ENCODE measurements around the gene CLEC6A. TPM values are rescaled to one million over a fixed set of nuclear protein-coding genes. Genes with fewer than 3 reads are reported as not detected.

CLEC6A gene
- total RNA-seq, 1 experiment from 2014 or later, result not detected

- Histone ChIP-seq H3K9me3 (ENCODE audit: low read depth, low read length, poor library complexity, severe bottlenecking) (no peaks in the 10 kb centered on the region), H3K4me1 (ENCODE audit: insufficient read depth, low read length, poor library complexity, severe bottlenecking) (no peaks in the 10 kb centered on the region), H3K27ac (ENCODE audit: low read depth, low read length, poor library complexity, severe bottlenecking) (no peak overlapping the region), H3K36me3 (ENCODE audit: insufficient read depth, low read length, poor library complexity, severe bottlenecking) (no peaks in the 10 kb centered on the region), H3K4me3 (ENCODE audit: low read depth, low read length, poor library complexity, severe bottlenecking) (no peak overlapping the region), H3K27me3 (replicated peaks; ENCODE audit: insufficient read depth, low read depth, low read length, poor library complexity) (peaks cover 56% of the 10 kb centered on the region)
- DNase-seq (ENCODE audit: low spot score), result no peak
- intact Hi-C loops (cut with micrococcal nuclease; ENCODE audit: unreplicated experiment), result no loop called here
- ChIA-PET POLR2A (ENCODE audit: low non-redundant PET) (no interaction called here), CTCF (no interaction called here)
- BruUV-seq (replicated peaks), result no TSS peak
- TF ChIP-seq CTCF (conservative IDR thresholded peaks at IDR 0.05; ENCODE audit: low read depth, low read length) (no peak), EZH2 (IDR thresholded peaks at IDR 0.05; ENCODE audit: borderline replicate concordance, low read depth, low read length, poor library complexity, severe bottlenecking) (no peak)
Observed at GRCh38 chr12:8517971-8518370, 62.2 kb downstream of the CLEC6A start.

- Histone ChIP-seq H3K27me3 (replicated peaks; ENCODE audit: insufficient read depth, low read depth, low read length, poor library complexity) (peaks cover 45% of the 10 kb centered on the region), H3K4me3 (ENCODE audit: low read depth, low read length, poor library complexity, severe bottlenecking) (no peak overlapping the region), H3K27ac (ENCODE audit: low read depth, low read length, poor library complexity, severe bottlenecking) (no peak overlapping the region), H3K36me3 (ENCODE audit: insufficient read depth, low read length, poor library complexity, severe bottlenecking) (no peaks in the 10 kb centered on the region), H3K4me1 (ENCODE audit: insufficient read depth, low read length, poor library complexity, severe bottlenecking) (no peaks in the 10 kb centered on the region), H3K9me3 (ENCODE audit: low read depth, low read length, poor library complexity, severe bottlenecking) (no peaks in the 10 kb centered on the region)
- intact Hi-C loops (cut with micrococcal nuclease; ENCODE audit: unreplicated experiment), result no loop called here
- ChIA-PET POLR2A (ENCODE audit: low non-redundant PET) (no interaction called here), CTCF (no interaction called here)
- BruUV-seq (replicated peaks), result no TSS peak
- no peak for DNase-seq (ENCODE audit: low spot score)
- no peak for TF ChIP-seq EZH2 (IDR thresholded peaks at IDR 0.05; ENCODE audit: borderline replicate concordance, low read depth, low read length, poor library complexity, severe bottlenecking)
- no peak for TF ChIP-seq CTCF (conservative IDR thresholded peaks at IDR 0.05; ENCODE audit: low read depth, low read length)
Observed at GRCh38 chr12:8519171-8519570, 63.4 kb downstream of the CLEC6A start.

- POLR2A ChIA-PET (ENCODE audit: low non-redundant PET), result no interaction called here
- H3K9me3 ChIP-seq (ENCODE audit: low read depth, low read length, poor library complexity, severe bottlenecking), result no peaks in the 10 kb centered on the region
- H3K36me3 ChIP-seq (ENCODE audit: insufficient read depth, low read length, poor library complexity, severe bottlenecking), result no peaks in the 10 kb centered on the region
- H3K27ac ChIP-seq (ENCODE audit: low read depth, low read length, poor library complexity, severe bottlenecking), result no peak overlapping the region
- no peak for DNase-seq (ENCODE audit: low spot score)
- CTCF ChIA-PET, result no interaction called here
- no TSS peak for BruUV-seq (replicated peaks)
- no peak overlapping the region for H3K4me3 ChIP-seq (ENCODE audit: low read depth, low read length, poor library complexity, severe bottlenecking)
- H3K27me3 ChIP-seq (replicated peaks; ENCODE audit: insufficient read depth, low read depth, low read length, poor library complexity), result peaks cover 23% of the 10 kb centered on the region
- intact Hi-C loops (cut with micrococcal nuclease; ENCODE audit: unreplicated experiment), result no loop called here
- no peak for TF ChIP-seq EZH2 (IDR thresholded peaks at IDR 0.05; ENCODE audit: borderline replicate concordance, low read depth, low read length, poor library complexity, severe bottlenecking)
- TF ChIP-seq CTCF (conservative IDR thresholded peaks at IDR 0.05; ENCODE audit: low read depth, low read length), result no peak
- H3K4me1 ChIP-seq (ENCODE audit: insufficient read depth, low read length, poor library complexity, severe bottlenecking), result no peaks in the 10 kb centered on the region
Observed at GRCh38 chr12:8527250-8528130, 71.7 kb downstream of the CLEC6A start.

Other genes with a start within 250 kb of the CLEC6A start
- not detected in 2 replicates for gene FAM90A1, start 228.3 kb upstream of the CLEC6A start, total RNA-seq (2021)
- gene CLEC4D, start 57.5 kb downstream of the CLEC6A start, total RNA-seq (2021), result not detected in 2 replicates
- gene CLEC4E, start 84.9 kb downstream of the CLEC6A start, total RNA-seq (2021), result not detected in 2 replicates
- gene AICDA, start 156.9 kb downstream of the CLEC6A start, total RNA-seq (2021), result not detected in 2 replicates
- gene MFAP5, start 206.9 kb downstream of the CLEC6A start, total RNA-seq (2021), result 0.52 and 1.7 TPM in 2 replicates
- 21.9 and 27.2 TPM in 2 replicates for gene RIMKLB, start 242.0 kb downstream of the CLEC6A start, total RNA-seq (2021)